GM10266 (cell line): ENCODE measurements around the gene CDKAL1.
"Not testable (repeated sequence)": the region's sequence is repeated elsewhere in the genome, so short reads cannot be mapped to it uniquely, and the experiment has no call there.

ENCODE experiments used
- DNase-seq: peaks from one replicate; pipeline ENCODE4 v3.0.0; 2012; ENCODE audit errors: extremely low spot score
- TF ChIP-seq, protein P1 (sequence below): IDR thresholded peaks from 2 replicates; pipeline ENCODE4 v1.5.1; 2012; ENCODE audit warnings: mild to moderate bottlenecking, low read depth; ENCODE audit not compliant: control insufficient read depth, insufficient read depth; ENCODE audit errors: missing control alignments

The CDKAL1 gene

GRCh38 chr6:20644667-20645370 is 110.6 kb downstream of the CDKAL1 start:
- no peak for DNase-seq
- TF ChIP-seq, protein P1, sequence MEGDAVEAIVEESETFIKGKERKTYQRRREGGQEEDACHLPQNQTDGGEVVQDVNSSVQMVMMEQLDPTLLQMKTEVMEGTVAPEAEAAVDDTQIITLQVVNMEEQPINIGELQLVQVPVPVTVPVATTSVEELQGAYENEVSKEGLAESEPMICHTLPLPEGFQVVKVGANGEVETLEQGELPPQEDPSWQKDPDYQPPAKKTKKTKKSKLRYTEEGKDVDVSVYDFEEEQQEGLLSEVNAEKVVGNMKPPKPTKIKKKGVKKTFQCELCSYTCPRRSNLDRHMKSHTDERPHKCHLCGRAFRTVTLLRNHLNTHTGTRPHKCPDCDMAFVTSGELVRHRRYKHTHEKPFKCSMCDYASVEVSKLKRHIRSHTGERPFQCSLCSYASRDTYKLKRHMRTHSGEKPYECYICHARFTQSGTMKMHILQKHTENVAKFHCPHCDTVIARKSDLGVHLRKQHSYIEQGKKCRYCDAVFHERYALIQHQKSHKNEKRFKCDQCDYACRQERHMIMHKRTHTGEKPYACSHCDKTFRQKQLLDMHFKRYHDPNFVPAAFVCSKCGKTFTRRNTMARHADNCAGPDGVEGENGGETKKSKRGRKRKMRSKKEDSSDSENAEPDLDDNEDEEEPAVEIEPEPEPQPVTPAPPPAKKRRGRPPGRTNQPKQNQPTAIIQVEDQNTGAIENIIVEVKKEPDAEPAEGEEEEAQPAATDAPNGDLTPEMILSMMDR, result no peak

DNA sequence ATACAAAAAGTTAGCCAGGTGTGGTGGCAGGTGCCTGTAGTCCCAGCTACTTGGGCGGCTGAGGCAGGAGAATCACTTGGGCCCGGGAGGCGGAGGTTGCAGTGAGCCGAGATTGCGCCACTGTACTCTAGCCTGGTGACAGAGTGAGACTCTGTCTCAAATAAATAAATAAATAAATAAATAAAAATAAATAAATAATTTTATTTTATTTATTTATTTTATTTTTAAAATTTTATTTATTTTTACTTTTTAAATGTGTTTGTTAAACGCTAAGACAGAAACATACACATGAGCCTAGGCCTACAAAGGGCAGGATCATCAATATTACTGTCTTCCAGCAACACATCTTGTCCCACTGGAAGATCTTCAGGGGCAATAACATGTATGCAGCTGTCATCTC is 111.3 kb downstream of the CDKAL1 start:
- DNase-seq, result not testable (repeated sequence)

GRCh38 chr6:20647585-20647984 is 113.3 kb downstream of the CDKAL1 start:
- DNase-seq, result no peak

DNA sequence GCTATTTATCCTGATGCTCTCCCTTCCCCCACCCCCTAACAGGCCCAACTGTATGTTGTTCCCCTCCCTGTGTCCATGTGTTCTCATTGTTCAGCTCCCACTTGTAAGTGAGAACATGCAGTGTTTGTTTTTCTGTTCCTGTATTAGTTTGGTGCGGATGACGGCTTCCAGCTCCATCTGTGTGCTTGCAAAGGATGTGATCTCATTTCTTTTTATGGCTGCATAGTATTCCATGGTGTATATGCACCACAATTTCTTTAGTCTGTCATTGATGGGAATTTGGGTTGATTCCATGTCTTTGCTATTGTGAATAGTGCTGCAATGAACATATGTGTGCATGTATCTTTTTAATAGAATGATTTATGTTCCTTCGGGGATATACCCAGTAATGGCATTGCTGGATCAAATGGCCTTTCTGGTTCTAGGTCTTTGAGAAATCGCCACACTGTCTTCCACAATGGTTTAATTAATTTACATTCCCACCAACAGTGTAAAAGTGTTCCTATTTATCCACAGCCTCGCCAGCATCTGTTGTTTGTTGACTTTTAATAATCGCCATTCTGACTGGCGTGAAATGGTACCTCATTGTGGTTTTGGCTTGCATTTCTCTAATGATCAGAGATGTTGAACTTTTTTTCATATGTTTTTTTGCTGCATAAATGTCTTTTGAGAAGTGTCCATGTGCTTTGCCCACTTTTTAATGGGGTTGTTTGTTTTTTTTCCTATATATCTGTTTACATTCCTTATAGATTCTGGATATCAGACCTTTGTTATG is 115.6 kb downstream of the CDKAL1 start:
- not testable (repeated sequence) for DNase-seq

More at GRCh38 chr6:20647585-20647984, 113.3 kb downstream of the CDKAL1 start:
- TF ChIP-seq, protein P1, result no peak

GRCh38 chr6:20652299-20653084 is 118.2 kb downstream of the CDKAL1 start:
- TF ChIP-seq, protein P1, result no peak
- no peak for DNase-seq

DNA sequence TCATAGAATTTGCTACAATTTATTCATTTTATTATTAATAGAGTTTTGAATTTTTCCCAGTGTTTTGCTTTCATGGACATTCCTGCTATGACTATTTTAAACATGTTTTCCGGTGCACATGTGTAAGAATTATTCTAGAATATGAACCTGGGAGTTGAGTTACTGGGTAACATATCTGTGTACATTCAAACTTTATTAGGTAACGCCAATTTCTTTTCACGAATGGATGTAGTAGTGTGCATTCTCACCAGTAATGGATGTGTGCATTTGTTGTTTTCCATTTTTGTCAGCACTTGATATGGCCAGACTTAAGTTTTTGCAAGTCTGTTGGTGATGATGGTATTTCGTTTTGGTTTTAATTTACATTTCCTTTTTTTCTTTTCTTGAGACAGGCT is 118.8 kb downstream of the CDKAL1 start:
- TF ChIP-seq, protein P1, result no peak
- DNase-seq, result no peak

DNA sequence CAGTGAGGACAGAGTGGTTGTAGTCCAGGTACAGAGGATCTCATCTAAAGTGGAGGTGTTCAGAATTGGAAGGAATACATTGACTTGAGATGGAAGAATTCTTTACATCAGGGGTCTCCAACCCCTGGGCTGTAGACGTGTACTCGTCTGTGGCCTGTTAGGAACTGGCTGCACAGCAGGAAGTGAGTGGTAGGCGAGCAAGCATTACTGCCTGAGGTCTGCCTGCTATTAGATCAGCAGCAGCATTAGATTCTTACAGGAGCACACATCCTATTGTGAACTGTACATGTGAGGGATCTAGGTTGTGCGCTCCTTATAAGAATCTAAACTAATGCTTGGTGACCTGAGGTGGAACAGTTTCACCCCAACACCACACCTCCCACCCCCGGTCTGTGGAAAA is 121.1 kb downstream of the CDKAL1 start:
- DNase-seq, result no peak
- TF ChIP-seq, protein P1, result no peak
